ENCODE data around the gene TMEM239. TPM values are rescaled to one million over a fixed set of nuclear protein-coding genes. Genes with fewer than 3 reads are reported as not detected.

The TMEM239 gene
- total RNA-seq, 1 donor from 2014 or later: not detected

DNA sequence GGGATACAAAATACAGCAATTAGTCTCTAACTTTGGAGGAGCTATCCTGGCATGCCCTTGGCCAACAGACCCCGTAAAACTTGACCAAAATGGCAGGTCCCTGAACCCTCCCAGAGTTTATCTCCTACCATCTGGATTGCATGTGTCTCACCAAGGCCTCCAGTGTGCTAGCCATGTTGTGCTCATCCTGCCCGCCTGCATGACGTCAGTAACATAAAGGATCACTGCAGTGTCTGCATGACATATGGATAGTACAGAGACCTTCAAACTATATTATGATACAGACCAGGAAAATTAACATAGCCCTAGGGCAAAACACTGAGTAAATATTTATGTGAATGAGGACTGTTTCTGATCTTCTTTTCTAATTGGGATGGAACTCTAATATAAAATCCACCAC lies 41.0 kb upstream of the TMEM239 start:
- intact Hi-C loops (cut with DNase I): no loop called here
- DNase-seq (ENCODE audit: low spot score in 2 of 2): no peak
- Histone ChIP-seq H3K27me3 (peaks cover 4% of the 10 kb centered on the region), H3K4me3 (no peak overlapping the region), H3K4me1 (peaks cover 0 to 7% of the 10 kb centered on the region in 2 donors), H3K9me3 (peaks cover 0 to 8% of the 10 kb centered on the region in 2 donors), H3K36me3 (no peaks in the 10 kb centered on the region), H3K27ac (no peak overlapping the region)
- TF ChIP-seq, protein P1, sequence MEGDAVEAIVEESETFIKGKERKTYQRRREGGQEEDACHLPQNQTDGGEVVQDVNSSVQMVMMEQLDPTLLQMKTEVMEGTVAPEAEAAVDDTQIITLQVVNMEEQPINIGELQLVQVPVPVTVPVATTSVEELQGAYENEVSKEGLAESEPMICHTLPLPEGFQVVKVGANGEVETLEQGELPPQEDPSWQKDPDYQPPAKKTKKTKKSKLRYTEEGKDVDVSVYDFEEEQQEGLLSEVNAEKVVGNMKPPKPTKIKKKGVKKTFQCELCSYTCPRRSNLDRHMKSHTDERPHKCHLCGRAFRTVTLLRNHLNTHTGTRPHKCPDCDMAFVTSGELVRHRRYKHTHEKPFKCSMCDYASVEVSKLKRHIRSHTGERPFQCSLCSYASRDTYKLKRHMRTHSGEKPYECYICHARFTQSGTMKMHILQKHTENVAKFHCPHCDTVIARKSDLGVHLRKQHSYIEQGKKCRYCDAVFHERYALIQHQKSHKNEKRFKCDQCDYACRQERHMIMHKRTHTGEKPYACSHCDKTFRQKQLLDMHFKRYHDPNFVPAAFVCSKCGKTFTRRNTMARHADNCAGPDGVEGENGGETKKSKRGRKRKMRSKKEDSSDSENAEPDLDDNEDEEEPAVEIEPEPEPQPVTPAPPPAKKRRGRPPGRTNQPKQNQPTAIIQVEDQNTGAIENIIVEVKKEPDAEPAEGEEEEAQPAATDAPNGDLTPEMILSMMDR (IDR thresholded peaks at IDR 0.05): no peak

DNA sequence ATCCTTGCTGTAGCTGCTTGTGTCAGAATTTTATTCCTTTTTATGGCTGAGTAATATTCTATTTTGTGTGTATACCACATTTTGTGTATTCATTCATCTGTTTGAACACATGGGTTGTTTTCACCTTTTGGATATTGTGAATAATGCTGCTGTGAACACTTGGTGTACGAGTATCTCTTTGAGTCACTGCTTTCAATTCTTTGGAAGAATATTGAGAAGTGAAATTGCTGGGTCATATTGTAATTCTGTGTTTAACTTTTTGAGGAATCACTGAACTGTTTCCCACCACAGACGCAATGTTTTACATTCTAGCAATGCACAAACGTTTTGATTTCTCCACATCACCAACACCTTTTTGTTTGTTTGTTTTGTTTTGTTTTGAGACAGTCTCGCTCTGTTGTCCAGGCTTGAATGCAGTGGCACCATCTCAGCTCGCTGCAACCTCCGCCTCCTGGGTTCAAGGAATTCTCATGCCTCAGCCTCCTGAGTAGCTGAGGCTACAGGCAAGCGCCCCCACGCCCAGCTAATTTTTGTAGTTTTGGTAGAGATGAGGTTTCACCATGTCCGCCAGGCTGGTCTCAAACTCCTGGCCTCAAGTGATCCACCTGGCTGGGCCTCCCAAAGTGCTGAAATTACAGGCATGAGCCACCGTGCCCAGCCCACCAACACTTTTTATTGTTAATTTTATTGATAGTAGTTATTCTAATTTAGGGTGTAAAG lies 37.4 kb upstream of the TMEM239 start:
- TF ChIP-seq, protein P1 (IDR thresholded peaks at IDR 0.05): no peak
- no peak overlapping the region for H3K27ac ChIP-seq
- no peaks in the 10 kb centered on the region for H3K36me3 ChIP-seq
- H3K4me3 ChIP-seq: no peak overlapping the region
- no peaks in the 10 kb centered on the region for H3K4me1 ChIP-seq
- intact Hi-C loops (cut with DNase I): no loop called here
- peaks cover 4% of the 10 kb centered on the region for H3K27me3 ChIP-seq
- H3K9me3 ChIP-seq: peaks cover 0 to 8% of the 10 kb centered on the region in 2 donors
- DNase-seq (ENCODE audit: low spot score in 2 of 2): no peak

DNA sequence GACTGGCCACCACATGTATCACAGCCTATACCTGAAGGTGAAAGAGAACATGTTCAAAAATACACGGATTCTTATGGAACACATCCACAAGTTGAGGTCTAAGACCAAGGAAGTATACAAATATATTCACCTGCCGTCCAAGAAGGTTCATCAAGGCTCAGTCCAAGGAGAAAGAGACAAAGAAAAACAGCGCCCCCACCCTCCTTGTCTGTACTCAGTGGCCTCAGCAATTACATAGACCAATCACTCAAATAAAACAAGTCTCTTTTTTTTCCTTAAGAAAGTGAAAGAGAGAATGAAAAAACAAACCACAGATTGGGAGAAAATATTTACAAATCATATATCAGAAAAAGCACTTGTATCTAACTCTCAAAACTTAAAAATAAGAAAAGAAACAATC lies 35.2 kb upstream of the TMEM239 start:
- no peaks in the 10 kb centered on the region for H3K36me3 ChIP-seq
- TF ChIP-seq, protein P1 (IDR thresholded peaks at IDR 0.05): no peak
- no peaks in the 10 kb centered on the region for H3K4me1 ChIP-seq
- no peaks in the 10 kb centered on the region for H3K27me3 ChIP-seq
- H3K27ac ChIP-seq: no peak overlapping the region
- DNase-seq (ENCODE audit: low spot score in 2 of 2): no peak
- intact Hi-C loops (cut with DNase I): no loop called here
- H3K4me3 ChIP-seq: no peak overlapping the region
- peaks cover 0 to 2% of the 10 kb centered on the region in 2 donors for H3K9me3 ChIP-seq

DNA sequence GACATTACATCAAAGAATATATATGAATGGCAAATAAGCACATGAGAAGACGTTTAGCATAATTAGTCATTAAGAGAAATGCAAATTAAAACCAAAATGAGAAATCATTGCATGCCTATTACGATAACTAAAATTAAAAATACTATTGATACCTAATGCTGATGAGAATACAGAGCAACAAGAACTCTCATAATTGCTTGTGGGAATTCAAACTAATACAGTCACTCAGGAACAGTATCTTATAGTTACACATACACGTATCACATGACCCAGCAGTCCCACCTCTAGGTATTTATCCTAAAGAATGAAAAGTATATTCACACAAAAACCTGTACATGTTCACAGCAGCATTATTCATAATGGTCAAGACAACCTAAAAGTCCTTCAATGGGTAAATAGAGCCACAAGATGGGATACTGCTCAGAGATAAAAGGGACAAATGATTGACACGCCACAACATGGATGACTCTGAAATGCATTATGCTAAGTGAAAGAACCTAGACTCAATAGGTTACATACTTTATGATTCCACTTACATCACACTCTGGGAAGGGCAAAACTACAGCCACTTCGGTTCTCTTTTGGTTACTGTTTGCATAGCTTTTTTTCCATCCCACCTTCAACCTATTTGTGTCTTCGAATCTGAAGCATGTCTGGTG lies 32.1 kb upstream of the TMEM239 start:
- Histone ChIP-seq H3K4me1 (no peaks in the 10 kb centered on the region), H3K9me3 (peaks cover 0 to 7% of the 10 kb centered on the region in 2 donors), H3K27me3 (no peaks in the 10 kb centered on the region), H3K36me3 (no peaks in the 10 kb centered on the region), H3K27ac (no peak overlapping the region), H3K4me3 (no peak overlapping the region)
- TF ChIP-seq, protein P1 (IDR thresholded peaks at IDR 0.05): no peak
- intact Hi-C loops (cut with DNase I): no loop called here
- DNase-seq (ENCODE audit: low spot score in 2 of 2): no peak

DNA sequence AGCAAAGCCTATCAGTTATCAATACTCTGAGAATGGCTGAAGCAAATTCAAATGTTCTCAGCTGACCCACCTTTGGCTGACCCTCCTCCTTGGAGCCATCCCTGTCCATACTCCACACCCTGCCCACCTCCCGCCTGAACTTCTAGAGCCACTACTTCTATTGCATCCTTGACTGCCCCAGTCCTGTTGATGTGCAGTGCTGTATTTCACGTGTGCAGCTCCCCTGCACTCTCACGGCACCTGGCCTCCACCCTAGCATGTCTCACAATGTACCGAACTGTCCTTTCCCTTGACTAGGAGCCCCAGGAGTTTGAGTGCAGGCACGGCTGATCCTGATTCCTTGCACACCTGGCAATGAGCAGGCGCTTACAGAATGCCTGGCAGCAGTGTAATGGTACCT lies 22.7 kb upstream of the TMEM239 start:
- intact Hi-C loops (cut with DNase I): no loop called here
- no peaks in the 10 kb centered on the region for H3K4me1 ChIP-seq
- H3K4me3 ChIP-seq: no peak overlapping the region
- no peaks in the 10 kb centered on the region for H3K9me3 ChIP-seq
- TF ChIP-seq, protein P1 (IDR thresholded peaks at IDR 0.05): no peak
- no peak for DNase-seq (ENCODE audit: low spot score in 2 of 2)
- H3K27ac ChIP-seq: no peak overlapping the region
- no peaks in the 10 kb centered on the region for H3K27me3 ChIP-seq
- no peaks in the 10 kb centered on the region for H3K36me3 ChIP-seq

All from ascending aorta (tissue), 2 donors.